ENCODE measurements around the gene CPNE9.
A peak's percentile ranks its signal among the peaks of the same experiment; 100 is the strongest.

Gene CPNE9

DNA sequence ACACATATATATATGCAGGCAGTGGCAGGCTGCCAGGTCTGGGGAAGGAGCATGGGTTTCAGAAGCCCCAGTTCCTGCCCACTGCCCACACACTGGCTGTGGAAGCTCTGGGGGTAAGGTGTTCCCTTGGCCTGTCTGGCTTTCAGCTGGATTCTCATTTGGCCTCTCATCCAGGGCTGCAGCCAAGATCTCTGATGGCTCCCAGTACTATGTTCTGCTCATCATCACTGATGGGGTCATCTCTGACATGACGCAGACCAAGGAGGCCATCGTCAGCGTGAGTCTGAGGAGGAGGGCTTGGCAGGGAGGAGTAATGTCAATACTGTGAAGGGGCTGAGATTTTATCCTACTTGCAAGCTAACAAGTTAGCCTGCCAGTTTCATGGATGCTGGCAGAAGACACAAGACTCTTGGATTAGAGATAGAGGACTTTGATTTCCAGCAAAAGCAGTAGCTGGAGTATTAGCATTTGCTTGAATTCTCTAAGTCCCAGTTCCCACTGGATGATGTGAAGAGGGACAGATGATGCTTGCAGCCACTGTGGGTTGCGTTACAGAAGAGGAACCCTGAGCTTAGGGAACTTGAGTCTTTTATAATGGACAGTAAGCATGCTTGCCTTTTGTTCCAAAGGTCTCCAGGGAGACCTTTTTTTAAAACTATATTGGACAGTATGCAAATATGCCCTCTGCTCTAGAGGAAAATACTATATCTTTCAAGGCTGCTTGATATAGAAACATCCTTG is 22.3 kb downstream of the CPNE9 start:
- Histone ChIP-seq H3K9me3 (ENCODE audit: control insufficient read depth in 5 of 5, low read length in 5 of 5) (no peaks in the 10 kb centered on the region), H3K4me1 (ENCODE audit: control insufficient read depth in 5 of 5, insufficient read depth in 5 of 5, low read length in 5 of 5) (peaks cover 0 to 11% (median 5%) of the 10 kb centered on the region in 5 donors), H3K27me3 (ENCODE audit: control insufficient read depth in 5 of 5, insufficient read depth in 4 of 5, low read length in 5 of 5) (no peaks in the 10 kb centered on the region), H3K27ac (ENCODE audit: low read depth, low read length) (no peak overlapping the region), H3K4me3 (ENCODE audit: low read depth in 1 of 5, low read length in 5 of 5) (no peak overlapping the region), H3K36me3 (ENCODE audit: control insufficient read depth in 5 of 5, insufficient read depth in 5 of 5, low read length in 5 of 5) (no peaks in the 10 kb centered on the region), H3K9ac (ENCODE audit: low read length in 5 of 5) (no peak overlapping the region)

DNA sequence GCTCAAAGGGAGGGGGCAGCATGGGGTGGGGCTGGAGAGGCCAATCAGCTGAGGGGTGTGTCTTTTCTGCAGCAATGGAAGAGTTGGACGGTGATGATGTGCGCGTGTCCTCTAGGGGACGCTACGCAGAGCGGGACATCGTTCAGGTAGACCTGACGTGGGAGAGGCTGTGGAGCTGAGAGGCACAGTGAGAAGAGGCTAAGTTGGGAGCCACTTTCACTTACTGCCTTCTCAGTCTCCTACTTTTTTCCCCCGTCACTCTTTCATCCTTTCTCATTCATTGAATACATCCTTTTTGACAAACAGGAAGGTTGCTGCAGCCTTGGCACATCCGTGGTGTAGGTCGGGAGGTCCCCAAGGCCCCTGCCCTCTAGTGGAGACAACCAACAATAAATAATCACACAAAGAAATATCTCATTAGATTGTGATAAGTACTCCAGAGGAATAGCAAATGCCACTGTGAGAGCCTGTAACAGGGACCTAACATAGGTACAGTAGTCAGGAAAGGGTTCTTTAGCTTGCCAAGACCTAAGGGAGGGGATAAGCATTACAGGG is 23.5 kb downstream of the CPNE9 start:
- Histone ChIP-seq H3K27me3 (ENCODE audit: control insufficient read depth in 5 of 5, insufficient read depth in 4 of 5, low read length in 5 of 5) (no peaks in the 10 kb centered on the region), H3K9ac (ENCODE audit: low read length in 5 of 5) (no peak overlapping the region), H3K4me3 (ENCODE audit: low read depth in 1 of 5, low read length in 5 of 5) (no peak overlapping the region), H3K4me1 (ENCODE audit: control insufficient read depth in 5 of 5, insufficient read depth in 5 of 5, low read length in 5 of 5) (peaks cover 0 to 13% (median 7%) of the 10 kb centered on the region in 5 donors), H3K9me3 (ENCODE audit: control insufficient read depth in 5 of 5, low read length in 5 of 5) (no peaks in the 10 kb centered on the region), H3K36me3 (ENCODE audit: control insufficient read depth in 5 of 5, insufficient read depth in 5 of 5, low read length in 5 of 5) (no peaks in the 10 kb centered on the region), H3K27ac (ENCODE audit: low read depth, low read length) (no peak overlapping the region)

DNA sequence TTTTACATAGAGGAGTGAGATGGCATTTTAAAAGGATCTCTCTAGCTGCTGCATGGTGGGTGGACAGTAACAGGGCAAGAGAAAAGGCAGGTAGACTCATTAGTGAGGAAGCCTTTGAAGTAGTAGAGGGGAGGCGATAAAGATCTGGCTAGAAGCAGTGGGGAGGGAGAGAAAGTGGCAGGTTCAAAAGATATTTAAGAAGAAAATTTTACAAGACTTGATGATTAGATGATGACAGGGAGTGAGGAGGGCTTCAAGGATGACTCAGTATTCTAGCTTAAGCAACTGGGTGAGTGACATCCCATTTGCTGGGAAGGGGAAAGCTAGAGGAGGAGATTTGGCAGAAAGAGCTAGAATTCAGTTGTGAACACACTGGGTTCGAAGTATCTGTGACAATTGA is 24.1 kb downstream of the CPNE9 start:
- Histone ChIP-seq H3K9ac (ENCODE audit: low read length in 5 of 5) (no peak overlapping the region), H3K4me1 (ENCODE audit: control insufficient read depth in 5 of 5, insufficient read depth in 5 of 5, low read length in 5 of 5) (peaks cover under 1 to 19% (median 13%) of the 10 kb centered on the region in 5 donors), H3K9me3 (ENCODE audit: control insufficient read depth in 5 of 5, low read length in 5 of 5) (no peaks in the 10 kb centered on the region), H3K36me3 (ENCODE audit: control insufficient read depth in 5 of 5, insufficient read depth in 5 of 5, low read length in 5 of 5) (no peaks in the 10 kb centered on the region), H3K4me3 (ENCODE audit: low read depth in 1 of 5, low read length in 5 of 5) (no peak overlapping the region), H3K27me3 (ENCODE audit: control insufficient read depth in 5 of 5, insufficient read depth in 4 of 5, low read length in 5 of 5) (no peaks in the 10 kb centered on the region), H3K27ac (ENCODE audit: low read depth, low read length) (no peak overlapping the region)

- Histone ChIP-seq H3K4me1 (ENCODE audit: control insufficient read depth in 5 of 5, insufficient read depth in 5 of 5, low read length in 5 of 5) (peaks cover 6 to 32% (median 26%) of the 10 kb centered on the region in 5 donors), H3K27ac (ENCODE audit: low read depth, low read length) (no peak overlapping the region)
Observed at GRCh38 chr3:9729419-9729818, 25.8 kb downstream of the CPNE9 start.

DNA sequence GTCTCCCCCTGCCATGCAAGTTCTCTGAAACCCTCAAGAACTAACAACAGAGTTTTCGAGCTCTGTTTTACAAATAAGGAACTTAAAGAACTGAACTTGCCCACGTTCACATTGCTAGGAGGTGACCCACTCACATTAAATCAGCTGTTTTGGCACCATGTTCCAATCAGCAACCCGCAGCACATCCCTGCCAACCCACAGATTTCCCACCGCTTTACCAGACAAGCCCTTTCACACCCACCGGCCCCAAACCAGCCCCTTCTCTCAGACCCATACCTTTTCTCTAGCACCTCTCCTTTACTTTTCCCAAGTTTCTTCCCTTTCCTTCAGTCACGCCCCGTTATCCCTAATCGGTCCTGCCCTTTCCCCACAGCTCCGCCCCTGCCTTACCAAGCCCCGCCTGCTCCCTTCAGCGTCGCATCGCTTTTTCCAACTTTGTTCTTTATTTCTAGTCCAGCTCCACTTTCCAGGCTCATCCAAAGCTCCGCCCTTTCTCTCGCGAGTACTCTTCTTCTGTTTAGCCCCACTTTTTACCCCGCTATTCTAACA is 27.1 kb downstream of the CPNE9 start:
- peak overlapping the region in 3 of 5 donors; percentile 26 to 48 (median 26) for H3K9ac ChIP-seq (ENCODE audit: low read length in 5 of 5)
- peaks cover 0 to 17% (median 14%) of the 10 kb centered on the region in 5 donors for H3K36me3 ChIP-seq (ENCODE audit: control insufficient read depth in 5 of 5, insufficient read depth in 5 of 5, low read length in 5 of 5)
- peaks cover 6 to 35% (median 26%) of the 10 kb centered on the region in 5 donors for H3K4me1 ChIP-seq (ENCODE audit: control insufficient read depth in 5 of 5, insufficient read depth in 5 of 5, low read length in 5 of 5)
- H3K9me3 ChIP-seq (ENCODE audit: control insufficient read depth in 5 of 5, low read length in 5 of 5), result no peaks in the 10 kb centered on the region
- H3K4me3 ChIP-seq (ENCODE audit: low read depth in 1 of 5, low read length in 5 of 5), result peak overlapping the region; percentile 45 to 93 (median 77)
- H3K27me3 ChIP-seq (ENCODE audit: control insufficient read depth in 5 of 5, insufficient read depth in 4 of 5, low read length in 5 of 5), result no peaks in the 10 kb centered on the region
- H3K27ac ChIP-seq (ENCODE audit: low read depth, low read length), result peak overlapping the region; percentile 91

More at GRCh38 chr3:9729419-9729818, 25.8 kb downstream of the CPNE9 start:
- Histone ChIP-seq H3K36me3 (ENCODE audit: control insufficient read depth in 5 of 5, insufficient read depth in 5 of 5, low read length in 5 of 5) (peaks cover 0 to 5% (median 4%) of the 10 kb centered on the region in 5 donors), H3K9ac (ENCODE audit: low read length in 5 of 5) (no peak overlapping the region), H3K9me3 (ENCODE audit: control insufficient read depth in 5 of 5, low read length in 5 of 5) (no peaks in the 10 kb centered on the region), H3K27me3 (ENCODE audit: control insufficient read depth in 5 of 5, insufficient read depth in 4 of 5, low read length in 5 of 5) (no peaks in the 10 kb centered on the region), H3K4me3 (ENCODE audit: low read depth in 1 of 5, low read length in 5 of 5) (no peak overlapping the region)

DNA sequence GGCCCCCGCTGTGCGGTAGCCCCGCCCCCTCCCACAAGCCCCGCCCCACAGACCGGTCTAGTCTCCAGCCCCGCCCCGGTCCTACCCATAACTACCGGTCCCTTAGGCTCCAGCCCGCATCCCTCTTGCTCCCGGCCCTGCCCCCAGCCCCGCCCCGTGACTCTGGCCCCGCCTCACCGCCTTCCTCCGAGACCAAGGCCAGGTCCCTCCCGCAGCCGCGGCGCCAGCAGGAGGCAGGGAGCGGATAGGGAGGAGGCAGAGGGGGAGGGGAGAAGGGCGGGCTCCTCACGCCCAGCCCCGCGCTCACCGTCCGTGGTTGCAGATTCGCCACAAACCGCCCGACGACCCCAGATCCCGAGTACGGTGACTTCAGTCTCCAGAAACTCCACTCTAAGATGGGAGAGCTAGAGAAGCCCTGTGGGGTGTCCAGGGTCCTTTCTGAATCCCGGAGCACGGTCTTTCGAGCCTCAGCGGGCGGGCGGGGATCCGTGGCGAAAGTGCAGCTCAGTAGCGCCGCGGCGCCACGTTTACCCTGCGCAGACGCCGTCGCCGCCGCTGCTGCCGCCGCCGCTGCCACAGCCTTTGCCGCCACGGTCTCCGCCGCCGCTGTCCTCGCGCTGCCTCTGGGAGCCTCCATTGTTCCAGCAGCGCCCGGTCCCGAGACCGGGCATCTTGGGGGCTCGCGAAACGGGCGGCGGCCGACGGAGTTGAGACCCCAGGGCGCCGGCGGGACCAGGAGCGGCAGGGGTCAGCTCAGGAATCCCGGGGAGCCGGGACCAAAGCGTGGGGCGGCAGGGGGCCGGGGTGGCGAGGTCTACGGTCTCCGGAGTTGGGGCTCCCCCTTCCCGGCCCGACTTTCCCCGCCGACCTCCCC is 27.8 kb downstream of the CPNE9 start, which contains the start of gene BRPF1:
Gene BRPF1 (plus strand): TSS at position 530 of the 874 bp plus-strand sequence. CDS start 2,406 bp downstream, outside the sequence.
- H3K4me1 ChIP-seq (ENCODE audit: control insufficient read depth in 5 of 5, insufficient read depth in 5 of 5, low read length in 5 of 5), result peaks cover 6 to 35% (median 26%) of the 10 kb centered on the region in 5 donors
- H3K27me3 ChIP-seq (ENCODE audit: control insufficient read depth in 5 of 5, insufficient read depth in 4 of 5, low read length in 5 of 5), result no peaks in the 10 kb centered on the region
- H3K4me3 ChIP-seq (ENCODE audit: low read depth in 1 of 5, low read length in 5 of 5), result peak within 1 kb of the TSS; percentile 81 to 93 (median 86)
- H3K9ac ChIP-seq (ENCODE audit: low read length in 5 of 5), result peak within 1 kb of the TSS; percentile 59 to 97 (median 95)
- peaks cover 0 to 23% (median 18%) of the 10 kb centered on the region in 5 donors for H3K36me3 ChIP-seq (ENCODE audit: control insufficient read depth in 5 of 5, insufficient read depth in 5 of 5, low read length in 5 of 5)
- peak within 1 kb of the TSS; percentile 91 for H3K27ac ChIP-seq (ENCODE audit: low read depth, low read length)
- H3K9me3 ChIP-seq (ENCODE audit: control insufficient read depth in 5 of 5, low read length in 5 of 5), result no peaks in the 10 kb centered on the region

DNA sequence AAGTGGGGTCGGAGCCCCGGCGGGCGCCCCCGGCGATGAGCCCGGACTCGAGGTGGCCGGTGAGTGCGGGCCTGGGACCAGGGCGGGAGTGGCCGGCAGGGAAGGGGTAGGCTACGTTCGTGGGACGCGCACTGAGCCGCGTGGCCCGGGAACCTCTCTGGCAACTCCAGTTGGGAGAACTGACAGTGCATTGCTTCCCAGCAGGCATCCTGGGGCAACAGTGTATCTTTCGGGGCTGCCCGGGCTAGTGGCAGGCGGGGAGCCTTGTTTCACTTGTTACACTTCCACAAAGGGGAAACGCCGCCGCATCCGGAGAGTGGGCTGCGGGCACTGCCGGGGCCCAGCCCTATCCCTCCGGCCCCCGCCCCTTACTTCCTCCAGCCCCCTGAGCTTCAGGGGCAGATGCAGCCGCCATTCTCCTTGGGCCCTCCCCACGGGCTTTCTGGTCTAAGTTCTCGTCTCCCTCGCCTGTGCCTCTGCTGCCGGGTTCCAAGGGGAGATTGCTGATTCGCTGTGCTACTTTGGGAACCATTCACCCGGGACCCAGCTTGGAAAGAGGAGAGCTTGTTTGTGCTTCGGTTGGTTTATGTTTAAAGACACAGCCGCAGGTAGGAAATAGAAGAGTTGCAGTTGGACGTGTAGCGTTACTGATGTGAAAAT is 28.6 kb downstream of the CPNE9 start:
- Histone ChIP-seq H3K9ac (ENCODE audit: low read length in 5 of 5) (peak overlapping the region; percentile 59 to 97 (median 95)), H3K4me3 (ENCODE audit: low read depth in 1 of 5, low read length in 5 of 5) (peak overlapping the region; percentile 81 to 93 (median 86)), H3K4me1 (ENCODE audit: control insufficient read depth in 5 of 5, insufficient read depth in 5 of 5, low read length in 5 of 5) (peaks cover 6 to 35% (median 26%) of the 10 kb centered on the region in 5 donors), H3K27me3 (ENCODE audit: control insufficient read depth in 5 of 5, insufficient read depth in 4 of 5, low read length in 5 of 5) (no peaks in the 10 kb centered on the region), H3K36me3 (ENCODE audit: control insufficient read depth in 5 of 5, insufficient read depth in 5 of 5, low read length in 5 of 5) (peaks cover 3 to 30% (median 25%) of the 10 kb centered on the region in 5 donors), H3K27ac (ENCODE audit: low read depth, low read length) (peak overlapping the region; percentile 91), H3K9me3 (ENCODE audit: control insufficient read depth in 5 of 5, low read length in 5 of 5) (no peaks in the 10 kb centered on the region)

- Histone ChIP-seq H3K4me1 (ENCODE audit: control insufficient read depth in 5 of 5, insufficient read depth in 5 of 5, low read length in 5 of 5) (peaks cover 6 to 32% (median 26%) of the 10 kb centered on the region in 5 donors), H3K27me3 (ENCODE audit: control insufficient read depth in 5 of 5, insufficient read depth in 4 of 5, low read length in 5 of 5) (no peaks in the 10 kb centered on the region), H3K36me3 (ENCODE audit: control insufficient read depth in 5 of 5, insufficient read depth in 5 of 5, low read length in 5 of 5) (peaks cover 4 to 35% (median 29%) of the 10 kb centered on the region in 5 donors), H3K9ac (ENCODE audit: low read length in 5 of 5) (peak overlapping the region; percentile 59 to 97 (median 95)), H3K9me3 (ENCODE audit: control insufficient read depth in 5 of 5, low read length in 5 of 5) (no peaks in the 10 kb centered on the region), H3K27ac (ENCODE audit: low read depth, low read length) (no peak overlapping the region), H3K4me3 (ENCODE audit: low read depth in 1 of 5, low read length in 5 of 5) (peak overlapping the region; percentile 81 to 93 (median 86))
Observed at GRCh38 chr3:9732740-9733115, 29.1 kb downstream of the CPNE9 start.

GRCh38 chr3:9736831-9737230 is 33.2 kb downstream of the CPNE9 start:
- no peak overlapping the region for H3K27ac ChIP-seq (ENCODE audit: low read depth, low read length)
- H3K4me1 ChIP-seq (ENCODE audit: control insufficient read depth in 5 of 5, insufficient read depth in 5 of 5, low read length in 5 of 5), result peaks cover 6 to 25% (median 20%) of the 10 kb centered on the region in 5 donors
- no peaks in the 10 kb centered on the region for H3K9me3 ChIP-seq (ENCODE audit: control insufficient read depth in 5 of 5, low read length in 5 of 5)
- H3K27me3 ChIP-seq (ENCODE audit: control insufficient read depth in 5 of 5, insufficient read depth in 4 of 5, low read length in 5 of 5), result no peaks in the 10 kb centered on the region
- no peak overlapping the region for H3K4me3 ChIP-seq (ENCODE audit: low read depth in 1 of 5, low read length in 5 of 5)
- peaks cover 13 to 76% (median 70%) of the 10 kb centered on the region in 5 donors for H3K36me3 ChIP-seq (ENCODE audit: control insufficient read depth in 5 of 5, insufficient read depth in 5 of 5, low read length in 5 of 5)
- no peak overlapping the region for H3K9ac ChIP-seq (ENCODE audit: low read length in 5 of 5)

Data from subcutaneous abdominal adipose tissue (tissue), 5 donors.